Naive thymus-derived CD4-positive, alpha-beta T cell (primary cell): ENCODE measurements around the gene LCN6. TPM values are rescaled to one million over a fixed set of nuclear protein-coding genes. Genes with fewer than 3 reads are reported as not detected.

Experiments
- ATAC-seq: fragments of 150-1000 bp; cut with Tn5 transposase; 2 replicates; pipeline ENCODE4 v1.10.0; 2021; ENCODE audit warnings: mild to moderate bottlenecking, moderate library complexity
- CTCF ChIA-PET: fragments of 350-600 bp; sonication (Branson Sonifier 250); formaldehyde crosslinking; loops from one replicate; lab custom pipeline; 2021; ENCODE audit warnings: antibody characterized with exemption; lab: Charles Lee
- POLR2A ChIA-PET: fragments of 350-600 bp; sonication (Branson Sonifier 250); formaldehyde crosslinking; loops from one replicate; lab custom pipeline; 2021; ENCODE audit warnings: antibody characterized with exemption, inconsistent platforms; lab: Charles Lee
- DNase-seq, 9 donors: peaks; one replicate each; pipeline versions ENCODE4 v3.0.0 to v3.0.0-alpha.2; 2020 to 2022; ENCODE audit warnings: mixed read lengths in 1 of 9
- H3K27ac ChIP-seq: one replicate; pipeline ENCODE4 v1.7.0; 2013; ENCODE audit warnings: mild to moderate bottlenecking, low read depth, low read length, moderate library complexity
- H3K27me3 ChIP-seq, 2 donors: one replicate each; pipeline ENCODE4 v1.7.0; 2013; ENCODE audit warnings: low read length in 2 of 2, mild to moderate bottlenecking in 2 of 2, moderate library complexity in 2 of 2; ENCODE audit not compliant: control insufficient read depth in 2 of 2, insufficient read depth in 2 of 2
- H3K36me3 ChIP-seq, 3 experiments: 1 replicate in 2 of 3; 2 replicates in 1 of 3; pipeline ENCODE4 v1.7.0; 2013; ENCODE audit warnings: low read length in 3 of 3, mild to moderate bottlenecking in 3 of 3, moderate library complexity in 1 of 3; ENCODE audit not compliant: insufficient read depth in 3 of 3, control insufficient read depth in 2 of 3
- H3K4me1 ChIP-seq, 2 donors: one replicate each; pipeline ENCODE4 v1.7.0; 2013; ENCODE audit warnings: low read length in 2 of 2, mild to moderate bottlenecking in 2 of 2, moderate library complexity in 1 of 2; ENCODE audit not compliant: control insufficient read depth in 2 of 2, insufficient read depth in 2 of 2
- H3K4me3 ChIP-seq: 2 replicates; pipeline ENCODE4 v1.7.0; 2013; ENCODE audit warnings: mild to moderate bottlenecking, low read length
- H3K9me3 ChIP-seq, 3 experiments: 1 replicate in 2 of 3; 2 replicates in 1 of 3; pipeline ENCODE4 v1.7.0; 2013; ENCODE audit warnings: low read length in 3 of 3; ENCODE audit not compliant: control insufficient read depth in 2 of 3
- H3K27ac Mint-ChIP-seq, 9 donors: one replicate each; pipeline ENCODE4 v1.8.0; 2020 to 2022; ENCODE audit warnings: mixed read lengths in 9 of 9, mild to moderate bottlenecking in 8 of 9, moderate library complexity in 5 of 9, inconsistent platforms in 2 of 9
- H3K27me3 Mint-ChIP-seq, 5 donors: one replicate each; pipeline ENCODE4 v1.8.0; 2021 to 2022; ENCODE audit warnings: mixed read lengths in 5 of 5, mild to moderate bottlenecking in 1 of 5
- H3K36me3 Mint-ChIP-seq, 5 donors: one replicate each; pipeline ENCODE4 v1.8.0; 2020 to 2022; ENCODE audit warnings: mixed read lengths in 5 of 5, mild to moderate bottlenecking in 3 of 5, inconsistent platforms in 1 of 5
- H3K4me1 Mint-ChIP-seq, 7 donors: one replicate each; pipeline ENCODE4 v1.8.0; 2020 to 2022; ENCODE audit warnings: mixed read lengths in 7 of 7, mild to moderate bottlenecking in 3 of 7, inconsistent platforms in 1 of 7
- H3K4me3 Mint-ChIP-seq, 10 donors: one replicate each; pipeline ENCODE4 v1.8.0; 2020 to 2022; ENCODE audit warnings: mild to moderate bottlenecking in 10 of 10, mixed read lengths in 10 of 10, moderate library complexity in 6 of 10, inconsistent platforms in 2 of 10
- H3K9me3 Mint-ChIP-seq, 11 donors: one replicate each; pipeline ENCODE4 v1.8.0; 2020 to 2022; ENCODE audit warnings: mixed read lengths in 11 of 11, mild to moderate bottlenecking in 4 of 11, inconsistent platforms in 1 of 11, moderate library complexity in 1 of 11
- intact Hi-C, 2 donors: fragments of 100-400 bp; cut with micrococcal nuclease; formaldehyde crosslinking; loops; one replicate each; pipeline ENCODE4 v1.15.1; 2023
- polyA plus RNA-seq, 2 donors: library from polyadenylated mRNA; unstranded; fragments of 300-500 nt; fragmentation: Illumina TruSeq; gene quantifications; one replicate each; pipeline ENCODE4 v1.2.3, GENCODE V29; 2021
- total RNA-seq, 6 experiments: library from RNA in 5 of 6; stranded (reverse) in 5 of 6; gene quantifications; 1 replicate in 5 of 6; 2 replicates in 1 of 6; pipeline ENCODE4 v1.2.3 and lab custom pipeline; 2021 to 2026

Gene LCN6
- total and polyA plus RNA-seq, 7 experiments from 2014 or later: not detected

DNA sequence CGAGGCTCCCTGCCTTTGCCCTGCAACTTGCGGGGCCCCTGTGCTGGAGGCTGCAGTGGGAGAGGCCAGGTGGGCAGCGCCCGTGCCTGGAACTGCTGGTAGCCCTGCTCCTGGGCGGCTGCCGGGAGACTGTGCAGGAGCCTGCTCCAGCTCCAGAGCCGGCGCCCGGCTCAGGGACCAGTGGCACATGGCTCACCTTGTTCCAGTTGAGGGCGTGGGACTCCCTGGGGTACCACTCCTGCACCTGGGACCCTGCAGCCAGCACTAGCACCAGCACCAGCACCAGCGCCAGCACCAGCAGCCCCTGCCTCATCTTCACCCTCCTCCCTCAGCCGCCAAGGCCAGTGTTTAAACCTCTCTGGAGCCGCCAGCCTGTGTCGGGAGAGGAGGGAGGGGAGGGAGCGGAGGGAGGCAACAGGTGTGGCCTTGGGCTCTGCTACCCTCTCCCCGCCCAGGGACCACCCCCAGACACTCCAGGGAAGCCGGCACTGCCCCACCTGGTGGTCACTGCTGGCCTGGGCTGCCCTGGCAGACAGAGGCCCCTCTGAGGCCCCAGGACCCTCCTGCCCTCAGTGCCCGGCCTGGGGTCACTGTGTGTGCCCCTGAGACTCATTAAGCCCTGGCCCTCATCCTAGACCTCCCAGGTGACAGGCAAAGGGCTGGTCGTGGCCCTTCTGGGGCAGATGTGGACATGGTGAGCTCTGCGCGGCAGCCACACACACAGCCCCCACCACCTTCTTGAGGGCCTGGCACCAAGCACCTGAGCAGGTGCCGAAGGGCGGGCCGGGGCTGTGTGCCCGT is 5.5 kb downstream of the LCN6 start, which contains the start of gene LCN10:
LCN10 (minus strand) TSS at position 350 of the 801 bp plus-strand sequence; CDS start at position 313, 37 bp downstream.
- H3K27me3 Mint-ChIP-seq: peaks cover 0 to 7% (median 0%) of the 10 kb centered on the region in 5 donors
- DNase-seq: no peak
- H3K4me1 Mint-ChIP-seq: peaks cover 0 to 4% (median 0%) of the 10 kb centered on the region in 7 donors
- ChIA-PET POLR2A (interaction anchor here (1.9 kb wide), 1 partner anchor 15 kb away, joined by 14 read pairs; no protein-coding TSS in a partner anchor), CTCF (interaction anchor here (1.5 kb wide), 1 partner anchor 14 kb away, joined by 8 read pairs; no protein-coding TSS in a partner anchor)
- H3K36me3 Mint-ChIP-seq: no peaks in the 10 kb centered on the region
- peak within 1 kb of the TSS in 8 of 10 donors; percentile 38 to 80 (median 67) for H3K4me3 Mint-ChIP-seq
- no peaks in the 10 kb centered on the region for H3K27me3 ChIP-seq
- H3K36me3 ChIP-seq: no peaks in the 10 kb centered on the region
- H3K4me1 ChIP-seq: no peaks in the 10 kb centered on the region
- no peaks in the 10 kb centered on the region for H3K9me3 Mint-ChIP-seq
- H3K9me3 ChIP-seq: no peaks in the 10 kb centered on the region
- H3K27ac Mint-ChIP-seq: peak within 1 kb of the TSS in 1 of 9 donors; percentile 32
- peak within 1 kb of the TSS; percentile 50 for H3K4me3 ChIP-seq
- no peak for ATAC-seq
- peak within 1 kb of the TSS; percentile 10 for H3K27ac ChIP-seq
- intact Hi-C loops: no loop called here

DNA sequence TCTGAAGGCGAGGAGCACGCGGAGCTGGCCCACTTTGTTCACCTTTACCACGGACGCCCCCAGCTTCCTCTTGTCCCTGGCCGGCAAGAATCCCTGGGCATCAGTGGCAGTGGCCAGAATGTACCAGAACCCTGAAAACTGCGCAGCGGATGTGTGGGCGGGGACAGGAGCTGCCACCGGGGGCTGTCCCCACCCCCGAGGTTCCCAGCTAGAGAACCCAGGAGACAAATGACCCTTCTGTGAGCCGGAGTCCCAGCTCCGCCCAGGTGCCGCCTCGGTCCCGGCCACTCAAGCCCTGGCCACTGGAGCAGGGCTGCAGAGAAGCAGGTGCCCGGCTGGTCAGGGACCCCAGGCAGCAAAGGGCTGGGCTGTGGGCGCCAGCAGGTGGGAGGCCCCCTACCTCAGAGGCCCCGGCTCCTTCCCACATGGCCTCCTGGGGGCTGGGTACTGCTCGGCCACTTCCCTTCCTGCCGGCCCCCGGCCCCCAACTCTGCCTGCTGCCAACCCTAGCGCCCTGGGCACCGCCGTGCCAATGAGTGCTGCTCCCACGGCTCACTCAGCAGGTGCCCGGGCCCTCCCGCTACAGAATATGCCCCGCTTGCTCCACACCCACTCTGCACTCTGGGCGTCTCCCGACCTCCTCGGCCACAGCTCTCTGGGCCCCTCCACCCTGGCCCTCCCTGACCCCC is 6.3 kb downstream of the LCN6 start:
- Mint-ChIP-seq H3K27ac (peak overlapping the region in 1 of 9 donors; percentile 32), H3K27me3 (peaks cover 0 to 7% (median 0%) of the 10 kb centered on the region in 5 donors), H3K9me3 (no peaks in the 10 kb centered on the region), H3K4me3 (peak overlapping the region in 8 of 10 donors; percentile 38 to 80 (median 67)), H3K4me1 (peaks cover 0 to 4% (median 0%) of the 10 kb centered on the region in 7 donors), H3K36me3 (no peaks in the 10 kb centered on the region)
- H3K4me3 ChIP-seq: peak overlapping the region; percentile 50
- CTCF ChIA-PET: interaction anchor here (1.5 kb wide), 1 partner anchor 13 kb away, joined by 8 read pairs; no protein-coding TSS in a partner anchor
- peak overlapping the region; percentile 10 for H3K27ac ChIP-seq
- H3K27me3 ChIP-seq: no peaks in the 10 kb centered on the region
- POLR2A ChIA-PET: interaction anchor here (0.6 to 1.9 kb wide), 3 partner anchors 11 to 238 kb away, joined by 4 to 14 read pairs (median 4); no protein-coding TSS in a partner anchor
- no peaks in the 10 kb centered on the region for H3K4me1 ChIP-seq
- DNase-seq (peak in 1 of 9 donors; percentile 60), ATAC-seq (peak; percentile 40)
- intact Hi-C loops: no loop called here
- no peaks in the 10 kb centered on the region for H3K9me3 ChIP-seq
- no peaks in the 10 kb centered on the region for H3K36me3 ChIP-seq

DNA sequence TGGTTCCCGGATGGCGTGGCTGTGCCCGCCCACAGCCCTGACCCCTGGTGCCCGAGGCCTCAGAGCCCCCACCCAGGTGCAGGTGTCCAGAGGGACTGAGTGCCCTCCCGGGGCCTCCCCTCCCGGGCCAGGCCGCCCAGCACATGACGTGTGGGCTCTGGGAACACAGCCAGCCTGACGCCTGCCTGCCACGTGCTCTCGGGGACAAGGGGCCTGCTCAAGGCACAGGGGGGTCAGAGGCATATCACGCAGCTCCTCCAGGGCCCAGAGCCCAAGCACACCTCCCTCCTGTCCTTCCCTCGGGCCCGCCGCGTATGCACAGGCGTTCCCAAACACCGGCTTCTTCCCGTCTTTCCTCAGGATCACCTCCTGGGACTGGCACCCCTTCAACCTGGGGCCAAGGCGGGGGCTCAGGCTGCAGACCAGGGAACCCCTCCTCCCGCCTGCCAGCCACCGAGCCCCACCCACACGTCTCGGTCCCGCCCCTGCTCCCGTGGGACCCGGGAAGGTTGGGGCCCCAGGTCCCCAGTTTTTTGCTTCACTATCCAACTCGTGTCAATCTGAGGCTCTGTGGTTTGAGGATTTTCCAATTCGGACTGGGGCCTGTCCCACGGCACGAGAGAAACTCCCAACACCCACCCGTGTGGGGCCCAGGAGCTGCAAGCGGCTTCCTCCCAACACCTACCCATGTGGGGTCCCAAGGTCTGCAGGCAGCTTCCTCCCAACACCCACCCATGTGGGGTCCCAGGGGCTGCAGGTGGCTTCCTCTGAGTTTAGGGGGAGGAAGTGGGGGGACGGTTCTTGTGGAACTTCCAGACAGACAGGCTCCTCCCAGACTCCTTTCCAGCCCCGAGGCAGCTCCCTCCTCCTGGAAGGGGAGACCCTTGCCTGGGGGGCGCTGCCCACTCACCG is 7.1 kb downstream of the LCN6 start:
- H3K4me3 ChIP-seq: peak overlapping the region; percentile 50
- intact Hi-C loops: no loop called here
- H3K27ac Mint-ChIP-seq: peak overlapping the region in 1 of 9 donors; percentile 59

DNA sequence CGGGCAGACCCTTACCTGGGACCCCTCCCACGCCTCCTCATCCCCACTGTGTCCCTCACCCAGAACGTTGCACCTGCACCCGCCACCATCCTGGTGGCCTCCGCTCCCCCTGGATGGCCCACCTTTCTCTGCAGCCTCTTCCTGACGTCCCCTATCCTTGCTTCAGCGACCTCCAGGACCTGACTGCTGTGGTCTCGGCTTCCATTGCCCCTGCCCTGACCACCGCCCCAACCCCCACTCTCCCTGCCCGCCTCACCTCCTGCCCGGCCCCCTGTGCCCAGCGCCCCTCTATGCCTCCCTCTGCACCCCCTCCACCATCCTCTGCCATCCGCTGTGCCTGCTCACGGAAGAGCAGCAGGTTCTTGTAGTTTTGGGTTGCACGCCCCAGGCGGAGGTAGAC is 7.8 kb downstream of the LCN6 start:
- no peaks in the 10 kb centered on the region for H3K36me3 ChIP-seq
- Mint-ChIP-seq H3K9me3 (no peaks in the 10 kb centered on the region), H3K36me3 (no peaks in the 10 kb centered on the region), H3K27me3 (peaks cover 0 to 7% (median 0%) of the 10 kb centered on the region in 5 donors), H3K4me3 (peak overlapping the region in 5 of 10 donors; percentile 4 to 80 (median 70)), H3K27ac (no peak overlapping the region), H3K4me1 (peaks cover 0 to 4% (median 0%) of the 10 kb centered on the region in 7 donors)
- no peak for ATAC-seq
- H3K27ac ChIP-seq: no peak overlapping the region
- H3K4me1 ChIP-seq: no peaks in the 10 kb centered on the region
- CTCF ChIA-PET: no interaction called here
- H3K4me3 ChIP-seq: no peak overlapping the region
- intact Hi-C loops: no loop called here
- POLR2A ChIA-PET: interaction anchor here (1.1 to 1.9 kb wide), 2 partner anchors 10 to 12 kb away, joined by 4 to 14 read pairs; no protein-coding TSS in a partner anchor
- DNase-seq: no peak
- H3K9me3 ChIP-seq: no peaks in the 10 kb centered on the region
- no peaks in the 10 kb centered on the region for H3K27me3 ChIP-seq

More for the DNA sequence above, 7.1 kb downstream of the LCN6 start:
- no peaks in the 10 kb centered on the region for H3K36me3 ChIP-seq
- H3K4me1 Mint-ChIP-seq: peaks cover 0 to 4% (median 0%) of the 10 kb centered on the region in 7 donors
- no peaks in the 10 kb centered on the region for H3K4me1 ChIP-seq
- H3K4me3 Mint-ChIP-seq: peak overlapping the region in 9 of 10 donors; percentile 32 to 80 (median 66)
- H3K27me3 ChIP-seq: no peaks in the 10 kb centered on the region
- H3K9me3 Mint-ChIP-seq: no peaks in the 10 kb centered on the region
- no peak for ATAC-seq
- peak overlapping the region; percentile 10 for H3K27ac ChIP-seq
- CTCF ChIA-PET: interaction anchor here (1.5 kb wide), 1 partner anchor 12 kb away, joined by 8 read pairs; no protein-coding TSS in a partner anchor
- peaks cover 0 to 7% (median 0%) of the 10 kb centered on the region in 5 donors for H3K27me3 Mint-ChIP-seq
- H3K36me3 Mint-ChIP-seq: no peaks in the 10 kb centered on the region
- no peaks in the 10 kb centered on the region for H3K9me3 ChIP-seq
- POLR2A ChIA-PET: interaction anchor here (0.6 to 1.9 kb wide), 3 partner anchors 10 to 237 kb away, joined by 4 to 14 read pairs (median 4); no protein-coding TSS in a partner anchor
- peak in 1 of 9 donors; percentile 45 for DNase-seq

DNA sequence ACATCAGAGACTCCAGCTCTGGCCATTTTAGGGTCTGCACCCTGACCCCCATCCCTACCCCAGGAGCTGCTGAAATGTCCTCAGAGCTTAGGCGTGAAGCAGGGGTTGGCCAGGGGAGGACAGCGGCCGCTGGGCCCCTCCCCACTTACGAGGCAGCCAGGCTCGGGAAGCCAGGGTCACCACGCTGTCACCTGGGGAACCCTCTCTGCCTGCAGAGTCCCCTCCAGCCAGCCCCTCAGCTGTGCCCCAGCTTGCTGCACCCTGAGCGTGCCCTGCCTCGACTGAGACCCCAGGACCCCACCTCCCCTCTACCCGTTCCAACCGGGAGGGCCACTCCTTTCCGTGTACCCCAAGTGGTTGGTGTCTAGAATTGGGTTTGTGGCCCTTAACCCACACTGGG is 8.3 kb downstream of the LCN6 start:
- CTCF ChIA-PET: no interaction called here
- H3K4me1 ChIP-seq: no peaks in the 10 kb centered on the region
- Mint-ChIP-seq H3K4me1 (peaks cover 0 to 4% (median 0%) of the 10 kb centered on the region in 7 donors), H3K27ac (no peak overlapping the region), H3K4me3 (peak overlapping the region in 3 of 10 donors; percentile 47 to 80 (median 80)), H3K36me3 (no peaks in the 10 kb centered on the region), H3K9me3 (no peaks in the 10 kb centered on the region), H3K27me3 (peaks cover 0 to 7% (median 0%) of the 10 kb centered on the region in 5 donors)
- no peaks in the 10 kb centered on the region for H3K9me3 ChIP-seq
- DNase-seq: no peak
- POLR2A ChIA-PET: no interaction called here
- H3K27me3 ChIP-seq: no peaks in the 10 kb centered on the region
- no peak overlapping the region for H3K27ac ChIP-seq
- H3K4me3 ChIP-seq: no peak overlapping the region
- intact Hi-C loops: no loop called here
- no peak for ATAC-seq
- no peaks in the 10 kb centered on the region for H3K36me3 ChIP-seq
